ENCODE results near the gene PKDCC.

Gene PKDCC

DNA sequence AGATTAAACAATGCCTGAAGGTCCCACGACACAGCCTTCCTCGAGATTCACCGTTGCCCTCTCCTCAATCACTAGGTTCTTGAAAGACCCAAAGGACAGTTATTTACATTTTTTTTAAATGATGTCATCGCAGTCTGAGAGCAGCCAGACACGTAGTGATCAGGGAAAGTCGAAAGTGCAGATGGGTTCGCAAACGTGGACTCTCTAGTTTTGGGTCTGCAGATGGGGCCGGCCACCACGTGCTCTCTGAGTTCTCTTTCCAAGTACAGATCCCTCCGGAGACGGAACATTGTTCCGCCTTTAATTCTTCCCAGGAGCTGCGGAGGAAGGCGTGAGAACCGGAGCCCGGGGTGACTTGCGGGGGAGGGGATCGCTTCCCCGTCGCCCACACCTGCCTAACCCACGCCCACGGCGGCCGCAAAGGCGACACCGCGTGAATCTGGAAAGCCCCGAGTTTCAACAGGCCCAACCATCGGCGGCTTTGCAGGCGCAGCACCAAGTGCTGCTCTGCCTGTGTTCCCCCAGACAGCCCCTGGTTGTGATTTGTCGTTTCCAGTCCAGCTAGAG lies 54.3 kb downstream of the PKDCC start:
- in situ Hi-C loops (cut with HindIII; ENCODE audit: low sequenced_read_pairs), result no loop called here

DNA sequence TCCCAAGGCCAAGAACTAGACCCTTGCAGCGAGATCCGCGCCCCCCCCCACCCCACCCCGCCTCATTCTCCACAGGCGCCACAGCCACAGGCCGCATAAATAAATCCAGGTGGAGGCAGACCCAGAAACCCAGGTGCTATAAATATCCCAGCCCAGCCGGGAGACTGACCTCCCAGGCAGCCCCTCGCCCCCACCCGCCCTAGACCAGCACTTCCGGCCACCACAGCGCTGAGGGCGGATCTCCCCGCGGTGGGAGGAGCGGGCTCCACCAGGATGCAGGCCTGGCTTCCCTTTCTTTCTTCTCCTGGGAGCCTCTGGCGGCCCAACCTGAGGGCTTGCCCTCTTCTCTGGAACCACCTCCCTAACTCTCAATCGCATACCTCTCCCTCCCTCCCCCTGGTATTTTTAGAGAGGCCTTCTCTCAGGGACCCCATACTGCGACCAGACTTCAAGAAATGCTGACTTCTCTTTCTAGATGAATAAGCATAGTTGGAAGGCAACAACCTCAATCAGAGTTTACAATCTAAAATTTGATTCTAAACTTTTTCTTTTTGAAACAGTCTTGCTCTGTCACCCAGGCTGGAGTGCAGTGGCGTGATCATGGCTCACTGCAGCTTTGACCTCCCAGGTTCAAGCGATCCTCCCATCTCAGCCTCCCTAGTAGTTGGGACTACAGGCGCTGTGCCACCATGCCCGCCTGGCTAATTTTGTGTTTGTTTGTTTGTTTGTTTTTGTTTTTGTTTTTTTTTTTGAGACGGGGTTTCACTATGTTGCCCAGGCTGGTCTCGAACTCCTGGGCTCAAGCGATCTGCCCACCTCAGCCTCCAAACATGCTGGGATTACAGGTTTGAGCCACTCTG lies 55.0 kb downstream of the PKDCC start:
- in situ Hi-C loops (cut with HindIII; ENCODE audit: low sequenced_read_pairs), result no loop called here

GRCh38 chr2:42103829-42104228 lies 56.0 kb downstream of the PKDCC start:
- in situ Hi-C loops (cut with HindIII; ENCODE audit: low sequenced_read_pairs), result no loop called here

GRCh38 chr2:42104621-42105020 lies 56.8 kb downstream of the PKDCC start:
- in situ Hi-C loops (cut with HindIII; ENCODE audit: low sequenced_read_pairs), result no loop called here

DNA sequence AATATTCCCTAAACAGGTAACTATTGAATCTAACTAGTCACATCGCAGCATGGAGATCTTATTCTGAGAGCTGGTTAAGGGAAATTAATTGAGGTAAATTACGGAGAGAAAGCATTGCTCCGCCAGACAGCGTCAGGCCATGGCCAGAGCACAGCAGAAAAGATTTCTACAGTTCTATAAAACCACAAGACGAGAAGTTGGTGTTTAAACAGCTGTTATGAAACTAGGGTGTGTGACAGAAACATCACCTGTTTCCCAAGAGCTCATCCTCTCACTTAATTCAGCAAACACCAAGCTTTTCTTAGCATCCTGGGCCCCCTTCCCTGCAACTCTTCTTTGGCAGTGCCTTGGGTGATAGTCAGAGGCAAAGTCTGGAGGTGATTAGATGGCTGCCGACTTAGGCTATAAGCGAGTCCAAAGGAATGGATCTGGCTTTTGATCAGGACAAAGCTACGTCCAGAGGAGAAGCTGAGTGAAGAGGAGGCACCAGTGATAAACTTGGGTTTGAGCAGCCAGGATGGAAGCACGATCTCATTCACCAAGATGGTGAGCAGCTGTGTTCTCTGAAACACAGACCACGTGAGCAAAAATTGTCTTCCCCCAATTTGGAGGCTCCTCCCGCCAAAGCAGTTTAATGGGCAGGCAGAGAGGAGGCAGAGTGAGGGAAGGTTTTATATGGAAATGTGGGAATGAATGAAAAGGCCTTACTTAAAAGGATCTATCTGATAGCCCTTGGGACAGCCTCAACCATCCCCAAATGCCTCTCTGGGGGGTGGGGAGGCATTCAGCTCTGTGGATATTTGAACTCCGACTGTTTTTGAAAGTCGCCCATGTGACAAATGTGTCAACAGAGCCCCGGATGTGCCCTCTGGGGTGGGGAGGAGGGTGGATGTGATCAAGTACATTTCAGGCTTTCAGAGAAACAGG lies 57.8 kb downstream of the PKDCC start:
- in situ Hi-C loops (cut with HindIII; ENCODE audit: low sequenced_read_pairs), result no loop called here

DNA sequence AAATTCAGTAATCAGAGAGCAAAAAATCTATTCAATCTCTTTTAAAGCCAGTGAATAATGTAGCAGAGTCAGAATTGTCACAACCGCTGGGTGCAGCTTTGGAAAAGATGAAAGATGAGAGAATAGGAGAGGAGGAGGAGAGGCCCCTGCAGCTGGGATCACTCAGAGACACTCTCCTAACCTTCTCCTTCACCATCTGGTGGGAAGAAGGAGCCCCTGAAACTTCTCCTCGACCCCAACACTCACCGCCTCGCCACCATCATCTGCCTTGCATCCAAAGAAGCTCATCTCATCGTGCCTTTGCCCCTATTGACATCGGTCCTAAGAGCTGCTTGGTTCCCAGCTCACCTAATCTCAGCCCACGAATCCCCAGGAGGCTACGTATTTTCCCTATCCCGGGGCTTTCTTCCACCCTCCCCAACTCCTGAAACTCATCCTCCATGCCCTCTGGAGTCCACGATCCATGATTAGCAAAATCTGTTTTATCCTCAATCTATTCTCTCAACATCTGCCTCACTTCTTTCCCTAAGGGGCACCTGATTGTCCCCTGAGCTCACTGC lies 58.5 kb downstream of the PKDCC start:
- in situ Hi-C loops (cut with HindIII; ENCODE audit: low sequenced_read_pairs), result no loop called here

GRCh38 chr2:42107249-42108042 lies 59.6 kb downstream of the PKDCC start:
- in situ Hi-C loops (cut with HindIII; ENCODE audit: low sequenced_read_pairs), result no loop called here
